Cardiac ventricle fibroblast (primary cell): Measurements from ENCODE around the gene IRF2BPL. TPM values are rescaled to one million over a fixed set of nuclear protein-coding genes. Genes with fewer than 3 reads are reported as not detected.

Experiments
- total RNA-seq: library from RNA; depleted of rRNA; stranded (reverse); fragments of >200 nt; gene quantifications from 2 replicates; pipeline ENCODE4 v1.2.3, GENCODE V29; 2015

The IRF2BPL gene
- 23.1 and 23.7 TPM in 2 replicates for total RNA-seq

DNA sequence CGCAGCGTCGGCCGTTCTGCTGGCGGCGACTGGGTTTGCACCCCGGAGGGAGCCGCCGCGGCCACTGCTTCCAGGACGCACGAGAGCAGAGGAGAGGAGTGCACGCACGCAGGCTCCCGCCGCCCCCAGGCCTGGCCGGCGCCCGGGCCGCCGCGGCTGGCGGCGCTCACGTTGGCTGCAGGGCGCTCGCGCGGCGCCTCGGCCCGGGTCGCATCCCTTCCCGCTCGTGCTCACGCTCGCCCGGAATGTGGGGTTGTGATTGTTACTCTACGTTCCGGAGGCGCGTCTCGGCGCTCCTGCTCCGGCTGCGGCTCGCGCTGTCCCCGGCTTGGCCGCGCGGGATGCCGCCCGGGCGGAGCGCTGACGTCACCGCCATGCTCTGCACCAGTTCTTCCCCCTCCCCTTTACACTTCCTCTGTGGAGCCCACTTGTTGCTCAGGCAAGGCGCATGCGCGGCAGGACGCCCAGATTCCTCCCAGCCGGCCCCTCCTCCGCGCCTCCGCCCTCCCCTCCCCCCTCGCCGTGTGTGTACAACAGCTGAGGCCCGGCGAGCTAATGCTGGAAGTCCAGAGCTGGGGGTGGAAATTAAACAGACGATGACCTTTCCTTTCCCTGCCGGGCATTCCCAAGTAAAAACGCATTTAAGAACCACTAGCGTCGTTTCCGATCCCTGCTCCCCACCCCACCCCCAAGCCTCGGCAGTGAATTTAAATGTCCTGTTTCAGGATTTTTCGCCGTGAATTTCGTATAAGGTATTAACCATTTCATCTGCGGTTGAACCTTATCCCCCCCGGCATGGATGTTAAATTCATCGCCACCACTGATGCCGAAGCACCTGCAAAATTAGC lies at the start of gene IRF2BPL:
IRF2BPL (minus strand) TSS at position 325 of the 848 bp plus-strand sequence. CDS start 916 bp downstream, outside the sequence.

Other genes starting within 250 kb of the IRF2BPL start
- gene ANGEL1, start 215.8 kb downstream of the IRF2BPL start, total RNA-seq, result 11.7 and 16.3 TPM in 2 replicates
- 0.19 TPM in 1 of 2 replicates, not detected in the other for gene LRRC74A, start 202.3 kb downstream of the IRF2BPL start, total RNA-seq
- 11.6 and 12.0 TPM in 2 replicates for gene CIPC, start 69.5 kb upstream of the IRF2BPL start, total RNA-seq
- not detected in 2 replicates for gene ZDHHC22, start 113.1 kb upstream of the IRF2BPL start, total RNA-seq
- not detected in 2 replicates for gene TMEM63C, start 153.1 kb upstream of the IRF2BPL start, total RNA-seq
- not detected in 2 replicates for gene NGB, start 242.5 kb upstream of the IRF2BPL start, total RNA-seq